ENCODE data around the gene CILP.
"Not testable (repeated sequence)": the region's sequence is repeated elsewhere in the genome, so short reads cannot be mapped to it uniquely, and the experiment has no call there.

Gene CILP

DNA sequence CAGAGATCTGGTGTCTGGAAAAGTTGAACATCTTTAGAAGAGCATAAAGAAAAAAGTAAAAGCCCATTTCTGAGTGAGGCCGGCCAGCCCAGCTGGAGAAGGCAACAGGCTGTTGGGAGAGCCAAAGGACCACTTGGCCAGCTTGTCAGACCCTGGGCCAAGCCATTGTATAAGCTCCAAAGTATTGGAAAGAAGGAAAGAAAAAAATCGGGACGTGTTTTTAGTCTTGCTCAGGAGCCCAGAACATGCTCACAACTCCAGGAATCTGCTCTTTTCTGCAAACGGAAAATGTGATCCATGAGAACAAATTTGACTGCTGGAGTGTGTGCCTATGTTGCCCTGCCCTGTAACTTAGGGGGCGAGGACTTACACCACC is 15.7 kb downstream of the CILP start:
- DNase-seq (ENCODE audit: low read depth): no peak

DNA sequence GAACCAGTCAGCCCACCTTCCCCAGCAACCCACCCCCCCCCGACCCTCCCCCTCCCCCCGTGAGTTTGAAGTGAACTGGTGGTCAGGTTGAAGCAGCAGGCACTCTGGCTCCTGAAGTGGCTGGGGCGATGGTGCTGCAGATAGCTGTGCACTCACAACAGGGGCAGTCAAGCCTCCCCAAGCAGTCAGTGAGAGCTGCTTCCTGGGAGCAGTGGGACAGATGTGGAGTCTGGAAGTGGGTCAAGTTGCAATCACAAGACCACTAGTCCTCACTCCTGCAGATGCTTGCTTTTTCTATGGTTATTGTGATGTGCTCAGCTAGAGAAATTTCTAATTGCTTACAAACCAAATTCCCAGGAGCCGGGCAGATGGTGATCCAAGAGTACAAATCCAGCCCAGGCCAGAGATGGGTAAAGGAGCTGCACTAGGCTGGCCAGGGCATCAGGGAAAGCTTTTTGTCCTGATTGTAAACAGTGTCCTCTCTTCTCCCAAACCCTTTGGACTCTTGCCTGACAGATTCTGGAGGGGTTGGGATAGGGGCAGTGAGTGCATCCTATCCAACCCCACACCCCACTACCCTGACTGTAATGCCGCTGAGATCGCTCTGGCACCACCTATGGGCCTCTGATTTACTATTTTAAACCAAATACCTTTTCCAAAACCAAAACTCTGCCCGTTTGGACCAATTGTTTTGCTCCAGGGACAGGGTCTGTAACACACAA is 16.3 kb downstream of the CILP start:
- DNase-seq (ENCODE audit: low read depth): no peak

GRCh38 chr15:65192016-65192415 is 19.3 kb downstream of the CILP start:
- no peak for DNase-seq (ENCODE audit: low read depth)

DNA sequence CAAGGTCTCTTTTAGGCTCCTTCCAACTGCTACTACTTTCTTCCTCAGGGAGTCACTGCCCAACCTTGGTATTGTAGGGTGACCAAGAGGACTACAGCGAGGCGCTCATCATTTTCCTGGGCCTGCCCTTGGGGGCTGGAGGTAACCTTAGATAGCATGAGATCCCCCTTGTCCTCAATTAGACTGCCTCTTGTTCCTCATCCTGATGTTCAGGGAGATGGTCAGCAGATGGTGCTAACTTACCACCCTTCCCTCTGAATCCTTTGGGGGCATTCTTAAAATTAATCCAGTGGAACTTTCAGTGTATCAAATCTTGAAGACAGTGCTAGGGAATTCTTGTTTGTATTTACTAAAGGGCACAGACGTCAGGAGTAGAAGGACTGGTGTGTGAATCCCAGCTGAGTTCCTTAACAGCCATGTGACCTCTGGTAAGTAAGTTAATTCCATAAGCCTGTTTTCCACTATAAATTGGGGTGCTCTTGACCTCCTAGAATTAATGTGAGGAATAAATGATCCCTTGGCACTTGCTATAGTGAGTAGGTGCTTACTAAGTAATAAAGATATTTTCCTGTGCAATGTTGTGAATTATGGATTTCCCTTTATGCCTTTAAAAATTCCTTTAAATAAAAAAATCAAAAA is 22.1 kb downstream of the CILP start:
- no peak for DNase-seq (ENCODE audit: low read depth)

GRCh38 chr15:65188472-65188871 is 22.8 kb downstream of the CILP start:
- not testable (repeated sequence) for DNase-seq (ENCODE audit: low read depth)

DNA sequence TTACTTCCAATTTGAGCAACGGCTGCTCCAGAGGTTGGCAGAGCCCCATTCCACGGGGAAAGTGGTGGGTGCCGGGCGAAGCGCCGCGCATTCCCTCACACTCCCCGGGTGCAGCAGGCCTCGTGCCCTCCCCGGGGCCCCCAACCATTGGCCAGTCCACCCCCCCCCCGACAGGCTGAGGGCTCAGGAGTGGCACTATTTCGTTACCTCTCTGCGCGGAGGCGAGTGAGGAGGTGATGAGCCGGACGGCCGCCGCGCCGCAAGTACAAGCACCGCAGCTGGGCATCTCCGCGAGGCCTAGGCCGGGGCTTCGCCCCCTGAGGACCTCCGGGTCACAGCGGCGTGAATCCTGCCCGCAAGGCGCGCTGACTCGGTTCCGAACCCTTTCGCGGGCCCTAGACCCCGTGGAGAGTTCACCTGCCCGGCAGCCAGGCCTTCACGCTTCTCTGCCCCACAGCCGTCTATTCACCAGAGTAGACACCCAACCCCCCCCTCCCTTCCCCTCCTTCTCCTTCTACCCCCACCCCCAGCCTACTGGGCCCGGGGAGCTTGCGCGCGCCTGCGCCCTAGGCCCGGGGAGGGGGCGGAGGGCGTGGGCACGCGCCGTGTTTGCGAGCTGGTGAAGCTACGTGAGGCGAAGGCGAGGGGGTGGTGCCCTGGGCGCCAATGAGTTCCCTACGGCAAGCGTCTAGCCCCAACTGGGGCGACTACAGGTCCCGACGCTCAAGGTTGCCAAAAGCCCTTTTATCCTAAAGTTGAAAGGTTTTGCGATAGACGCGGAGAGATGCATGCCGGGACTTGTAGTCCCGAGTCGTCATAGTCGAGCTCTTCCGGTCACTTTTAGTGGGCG is 26.2 kb downstream of the CILP start, which contains the start of gene CLPX:
TSS of gene CLPX (minus strand) at position 475 of the 850 bp plus-strand sequence. CDS start at position 286, 189 bp downstream.
- DNase-seq (ENCODE audit: low read depth): peak; percentile 70

- DNase-seq (ENCODE audit: low read depth): peak; percentile 6
Measured at GRCh38 chr15:65184305-65184867, 26.9 kb downstream of the CILP start.

DNA sequence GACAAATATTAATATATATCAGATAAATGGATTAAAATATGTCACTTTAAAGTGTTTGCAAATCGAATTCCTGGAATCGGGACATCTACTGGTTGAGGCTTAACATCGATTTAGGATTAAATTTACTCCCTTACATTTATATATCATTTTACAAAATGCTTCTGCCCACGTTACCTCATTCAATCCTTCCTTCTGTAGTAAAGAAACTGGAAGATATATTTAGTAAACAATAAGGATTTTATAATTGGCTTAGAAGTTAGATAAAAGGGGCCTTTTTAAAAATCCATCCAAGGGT is 27.5 kb downstream of the CILP start:
- DNase-seq (ENCODE audit: low read depth): no peak

- DNase-seq (ENCODE audit: low read depth): no peak
Measured at GRCh38 chr15:65182538-65182937, 28.7 kb downstream of the CILP start.

DNA sequence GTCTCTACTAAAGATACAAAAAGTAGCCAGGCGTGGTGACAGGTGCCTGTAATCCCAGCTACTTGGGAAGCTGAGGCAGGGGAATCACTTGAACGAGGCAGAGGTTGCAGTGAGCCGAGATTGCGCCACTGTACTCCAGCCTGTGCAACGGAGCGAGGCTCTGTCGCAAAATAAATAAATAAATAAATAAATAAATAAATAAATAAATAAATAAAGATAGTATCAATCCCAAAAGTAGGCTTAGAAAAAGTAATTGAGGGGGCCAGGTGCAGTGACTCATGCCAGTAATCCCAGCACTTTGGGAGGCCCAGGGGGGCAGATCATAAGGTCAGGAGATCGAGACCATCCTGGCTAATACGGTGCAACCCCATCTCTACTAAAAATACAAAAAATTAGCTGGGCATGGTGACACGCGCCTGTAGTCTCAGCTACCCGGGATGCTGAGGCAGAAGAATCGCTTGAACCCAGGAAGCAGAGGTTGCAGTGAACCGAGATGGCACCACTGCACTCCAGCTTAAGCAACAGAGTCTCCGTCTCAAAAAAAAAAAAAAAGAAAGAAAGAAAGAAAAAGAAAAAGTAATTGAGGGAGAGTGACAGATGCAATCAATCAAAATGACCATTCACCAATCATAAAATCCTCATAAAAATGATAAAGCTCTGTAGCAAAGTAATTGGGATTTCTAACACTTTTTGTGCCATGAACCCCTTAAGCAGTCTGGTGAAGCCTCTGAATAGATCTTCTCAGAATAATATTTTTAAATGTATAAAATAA is 29.5 kb downstream of the CILP start:
- not testable (repeated sequence) for DNase-seq (ENCODE audit: low read depth)

- DNase-seq (ENCODE audit: low read depth): no peak
Measured at GRCh38 chr15:65180167-65180566, 31.1 kb downstream of the CILP start.

DNA sequence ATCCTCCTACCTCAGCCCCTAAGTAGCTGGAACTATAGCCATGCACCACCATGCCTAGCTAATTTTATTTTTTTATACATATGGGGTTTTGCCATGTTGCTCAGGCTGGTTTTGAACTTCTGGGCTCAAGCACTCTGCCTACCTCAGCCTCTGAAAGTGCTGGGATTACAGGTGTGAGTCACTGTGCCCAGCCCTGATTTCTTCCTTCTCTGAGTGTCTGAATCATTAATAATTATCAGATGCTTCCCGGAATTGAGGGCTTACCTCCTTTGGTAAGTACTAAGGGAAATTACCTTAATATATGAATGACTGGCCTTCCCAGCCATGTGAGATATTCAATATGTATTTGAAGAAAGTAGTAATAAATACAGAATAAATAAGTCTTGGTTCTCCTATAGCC is 33.4 kb downstream of the CILP start:
- no peak for DNase-seq (ENCODE audit: low read depth)

GRCh38 chr15:65176056-65176455 is 35.2 kb downstream of the CILP start:
- no peak for DNase-seq (ENCODE audit: low read depth)

DNA sequence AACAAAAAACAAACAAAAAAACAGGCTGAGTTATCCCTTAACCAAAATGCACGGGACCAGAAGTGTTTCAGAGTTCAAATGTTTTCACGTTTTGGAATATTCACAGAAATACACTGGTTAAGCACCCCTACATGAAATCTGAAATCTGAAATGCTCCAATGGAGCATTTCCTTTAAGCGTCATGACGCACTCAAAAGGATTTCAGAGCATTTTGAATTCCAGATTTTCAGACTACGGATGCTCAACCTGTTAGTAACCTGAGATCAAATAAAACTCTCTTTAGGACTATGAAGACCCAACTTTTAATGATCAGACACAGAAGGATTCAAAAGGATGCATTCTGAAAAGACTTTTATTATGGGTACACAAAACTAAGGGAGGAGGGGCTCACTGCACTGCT is 35.8 kb downstream of the CILP start:
- no peak for DNase-seq (ENCODE audit: low read depth)

DNA sequence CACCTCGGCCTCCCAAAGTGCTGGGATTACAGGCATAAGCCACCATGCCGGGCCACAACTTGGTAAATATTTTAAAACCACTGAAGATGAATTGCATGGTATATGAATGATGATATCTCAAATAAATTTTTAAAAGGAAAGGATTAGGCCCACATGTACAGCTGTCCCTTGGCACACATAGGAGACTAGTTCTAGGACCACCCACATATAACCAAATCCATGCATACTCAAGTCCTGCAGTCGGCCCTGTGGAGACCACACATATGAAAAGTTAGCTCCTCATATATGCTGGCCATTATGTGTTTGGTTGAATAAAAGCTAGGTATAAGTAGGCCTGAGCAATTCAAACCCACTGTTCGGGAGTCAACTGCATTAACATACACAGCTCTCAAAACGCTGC is 36.8 kb downstream of the CILP start:
- no peak for DNase-seq (ENCODE audit: low read depth)

GRCh38 chr15:65172531-65172930 is 38.7 kb downstream of the CILP start:
- no peak for DNase-seq (ENCODE audit: low read depth)

- DNase-seq (ENCODE audit: low read depth): no peak
Measured at GRCh38 chr15:65171428-65171827, 39.8 kb downstream of the CILP start.

DNA sequence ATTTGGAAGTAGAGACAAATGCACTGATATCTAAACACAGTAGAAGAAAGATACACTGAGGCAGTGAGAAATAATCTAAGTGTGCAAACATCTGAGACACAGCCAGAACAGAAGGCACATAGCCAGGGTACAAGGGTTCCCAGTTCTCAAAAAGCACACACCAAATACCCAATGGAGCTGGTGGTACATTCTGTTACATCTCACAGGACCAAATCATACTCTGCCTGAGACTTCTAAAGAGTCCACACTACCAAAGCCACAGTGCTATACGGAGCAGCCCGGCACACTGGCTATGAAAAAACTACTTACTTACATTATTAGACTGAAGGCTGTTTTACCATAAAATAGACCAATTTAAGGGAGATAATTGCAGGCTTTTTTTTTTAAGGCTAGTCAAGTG is 45.4 kb downstream of the CILP start:
- DNase-seq (ENCODE audit: low read depth): no peak

- DNase-seq (ENCODE audit: low read depth): no peak
Measured at GRCh38 chr15:65164139-65164538, 47.1 kb downstream of the CILP start.

GRCh38 chr15:65163041-65163440 is 48.2 kb downstream of the CILP start:
- DNase-seq (ENCODE audit: low read depth): no peak

- no peak for DNase-seq (ENCODE audit: low read depth)
Measured at GRCh38 chr15:65156692-65157091, 54.6 kb downstream of the CILP start.

- DNase-seq (ENCODE audit: low read depth): no peak
Measured at GRCh38 chr15:65154720-65155119, 56.6 kb downstream of the CILP start.

Data from stimulated activated CD8-positive, alpha-beta memory T cell treated with anti-CD3 and anti-CD28 coated beads, Interleukin-15, amount 100 ng/mL, for 1 hour (primary cell).